ENCODE data around the gene GTF2F2.
"Not testable (repeated sequence)": the region's sequence is repeated elsewhere in the genome, so short reads cannot be mapped to it uniquely, and the experiment has no call there.

The GTF2F2 gene

DNA sequence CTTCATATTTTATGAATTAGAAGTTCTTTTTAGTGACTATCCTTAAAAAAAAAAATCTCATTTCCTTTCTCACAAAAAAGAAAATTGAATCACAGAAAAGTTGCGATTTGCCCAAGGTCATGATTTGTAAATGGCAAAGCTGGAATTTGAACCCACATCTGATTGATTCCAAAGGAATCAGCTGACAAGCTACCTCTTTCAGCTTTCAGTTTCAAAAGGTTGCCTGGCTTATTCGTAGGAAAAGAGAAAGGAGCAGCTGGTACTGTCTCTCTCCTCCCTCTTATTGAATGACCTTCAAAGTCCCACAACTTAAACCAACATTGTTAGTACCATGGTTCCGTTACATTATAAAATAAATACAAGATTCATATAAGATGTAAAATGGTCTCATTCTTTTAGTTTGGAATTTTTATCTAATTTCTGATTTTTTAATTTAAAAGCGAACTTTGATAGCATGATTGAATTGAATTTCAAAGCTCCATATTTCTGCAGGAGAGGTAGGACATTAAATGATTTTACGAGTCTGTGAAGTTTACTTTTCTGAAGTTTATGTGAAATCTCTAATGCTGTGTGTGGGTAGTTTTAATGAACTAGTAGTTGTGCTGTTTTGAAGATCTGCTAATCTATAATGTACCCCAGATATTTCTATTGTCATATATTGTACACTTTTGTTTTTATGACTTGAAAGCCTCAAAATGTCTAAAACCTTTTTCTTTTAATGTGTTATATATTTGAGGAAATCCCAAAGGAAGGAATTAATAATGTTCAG lies 99.0 kb downstream of the GTF2F2 start:
- no peak for DNase-seq

DNA sequence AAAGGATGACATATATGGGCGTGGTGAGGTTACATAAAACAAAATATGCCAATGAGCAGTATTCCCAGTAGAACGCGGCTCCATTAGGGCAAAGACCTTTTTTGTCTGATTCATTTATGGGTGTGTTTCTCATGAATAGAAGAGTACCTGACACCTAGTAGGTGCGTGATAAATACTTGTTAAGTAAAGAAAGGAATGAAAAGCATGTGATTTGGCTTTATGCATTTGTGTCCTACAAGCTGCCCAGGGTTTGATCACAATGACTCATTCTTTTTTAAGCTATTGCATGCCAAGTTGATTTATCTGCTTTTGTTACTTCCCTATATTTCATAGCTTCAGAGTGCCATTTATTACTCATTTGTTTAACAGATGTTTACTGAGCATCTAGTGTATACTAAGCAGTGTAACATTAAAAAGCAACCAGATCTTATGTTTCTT lies 99.6 kb downstream of the GTF2F2 start:
- no peak for DNase-seq

DNA sequence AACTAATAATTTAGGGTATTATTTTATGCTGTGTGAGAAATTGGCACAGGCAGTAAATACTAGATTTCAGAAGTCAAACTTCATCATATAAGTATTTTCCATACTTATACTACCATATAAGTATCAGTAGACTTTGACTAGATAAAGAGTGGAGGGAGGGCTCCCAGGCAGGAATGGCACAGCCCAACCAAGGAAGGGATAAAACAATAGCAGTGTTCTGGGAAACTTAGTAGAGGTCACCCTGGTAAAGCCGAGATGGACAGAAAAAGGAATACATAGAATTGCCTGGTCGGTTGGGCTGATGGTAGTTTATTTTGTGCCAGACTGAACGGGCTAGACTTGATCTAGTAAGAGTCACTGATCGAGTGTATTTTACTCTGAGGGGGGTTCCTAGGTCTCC lies 100.1 kb downstream of the GTF2F2 start:
- no peak for DNase-seq

DNA sequence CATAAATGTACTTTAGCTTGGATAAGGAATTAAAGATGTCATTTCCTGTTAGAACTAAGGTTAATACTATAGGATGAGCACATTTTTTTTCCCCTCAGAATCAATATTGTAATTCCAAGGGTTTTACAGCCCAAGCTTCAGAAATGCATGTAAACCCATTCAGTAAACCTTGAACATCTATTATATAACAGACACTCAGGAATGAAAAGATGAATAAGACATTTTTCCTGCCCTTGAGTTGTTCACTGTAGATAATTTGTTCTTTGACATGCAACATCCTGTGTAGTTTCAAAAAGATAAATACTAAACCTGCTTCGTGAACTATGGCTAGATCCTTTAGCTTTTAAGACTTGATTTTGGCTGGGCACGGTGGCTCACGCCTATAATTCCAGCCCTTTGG lies 102.2 kb downstream of the GTF2F2 start:
- DNase-seq: no peak

- no peak for DNase-seq
Measured at GRCh38 chr13:45222919-45223318, 102.6 kb downstream of the GTF2F2 start.

DNA sequence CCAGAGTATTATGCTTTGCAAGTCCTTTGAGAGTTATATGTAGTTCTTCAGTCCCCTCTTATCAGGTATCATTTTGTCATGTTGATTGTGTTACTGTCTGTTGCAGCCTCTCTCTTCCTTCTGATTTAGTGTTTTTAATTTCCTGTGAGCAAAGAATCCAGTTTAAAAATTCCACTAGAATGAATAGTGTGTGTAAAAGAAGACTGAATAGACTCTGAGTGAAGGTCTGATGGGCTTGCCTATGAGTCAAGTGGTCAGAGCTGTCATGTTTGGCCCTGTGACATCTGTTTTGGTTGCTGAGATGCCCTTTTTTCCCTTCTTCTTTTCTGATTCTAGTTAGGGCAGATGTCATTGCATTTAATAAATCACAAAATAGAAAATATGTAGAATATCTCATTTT lies 103.9 kb downstream of the GTF2F2 start:
- DNase-seq: no peak

DNA sequence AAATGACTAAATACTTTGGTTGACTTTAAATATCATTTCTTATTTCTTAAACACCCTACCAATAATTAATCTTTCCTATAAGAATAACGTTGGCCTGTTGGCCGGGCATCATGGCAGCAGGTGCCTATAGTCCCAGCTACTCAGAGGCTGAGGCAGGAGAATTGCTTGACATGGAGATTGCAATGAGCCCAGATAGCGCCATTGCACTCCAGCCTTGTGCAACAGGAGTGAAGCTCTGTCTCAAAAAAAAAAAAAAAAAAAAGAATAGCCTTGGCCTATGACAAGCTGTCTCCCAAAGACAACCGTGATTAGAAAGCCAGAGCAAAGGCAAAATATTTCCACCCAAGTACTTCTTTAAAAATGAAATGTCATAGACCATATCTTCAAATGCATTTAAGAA lies 105.1 kb downstream of the GTF2F2 start:
- DNase-seq: no peak

- DNase-seq: no peak
Measured at GRCh38 chr13:45226024-45226423, 105.7 kb downstream of the GTF2F2 start.

GRCh38 chr13:45228002-45228401 lies 107.7 kb downstream of the GTF2F2 start:
- no peak for DNase-seq

DNA sequence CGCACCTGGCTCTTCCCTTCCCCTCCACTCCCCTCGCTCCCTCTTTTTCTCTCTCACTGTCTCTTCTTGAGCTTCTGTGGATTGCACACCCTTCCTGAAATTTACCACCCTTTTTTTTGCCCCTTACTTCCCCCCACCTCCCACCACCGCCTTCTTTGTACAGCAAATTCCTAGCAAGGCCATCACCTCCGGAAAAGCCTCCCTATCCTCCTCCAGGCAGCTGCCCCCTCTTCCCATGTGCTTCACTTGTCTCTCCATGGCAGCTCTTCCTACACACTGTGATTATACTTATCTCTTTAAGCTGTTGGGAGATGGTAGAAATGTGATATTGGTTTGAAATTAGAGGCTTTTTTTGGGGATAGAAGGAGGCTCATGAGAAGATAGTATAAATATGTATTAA lies 108.9 kb downstream of the GTF2F2 start:
- DNase-seq: no peak

DNA sequence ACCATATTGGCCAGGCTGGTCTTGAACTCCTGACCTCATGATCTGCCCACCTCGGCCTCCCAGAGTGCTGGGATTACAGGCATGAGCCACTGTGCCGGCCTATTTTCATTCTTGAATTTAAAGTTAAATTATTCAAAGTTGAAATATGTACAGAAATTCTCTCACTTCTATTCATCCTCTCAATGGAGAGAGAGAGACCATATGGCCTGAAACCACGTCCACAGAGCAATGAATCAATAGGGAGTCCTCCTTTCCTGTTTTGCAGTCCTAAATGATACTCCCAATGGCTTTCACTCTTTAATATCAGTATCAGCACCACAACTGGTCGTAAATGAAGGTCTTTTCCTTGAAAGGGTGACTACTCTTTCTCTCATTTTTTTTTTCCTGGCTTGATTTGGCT lies 111.0 kb downstream of the GTF2F2 start:
- DNase-seq: no peak

GRCh38 chr13:45231722-45232121 lies 111.4 kb downstream of the GTF2F2 start:
- DNase-seq: no peak

GRCh38 chr13:45232591-45232990 lies 112.3 kb downstream of the GTF2F2 start:
- DNase-seq: no peak

DNA sequence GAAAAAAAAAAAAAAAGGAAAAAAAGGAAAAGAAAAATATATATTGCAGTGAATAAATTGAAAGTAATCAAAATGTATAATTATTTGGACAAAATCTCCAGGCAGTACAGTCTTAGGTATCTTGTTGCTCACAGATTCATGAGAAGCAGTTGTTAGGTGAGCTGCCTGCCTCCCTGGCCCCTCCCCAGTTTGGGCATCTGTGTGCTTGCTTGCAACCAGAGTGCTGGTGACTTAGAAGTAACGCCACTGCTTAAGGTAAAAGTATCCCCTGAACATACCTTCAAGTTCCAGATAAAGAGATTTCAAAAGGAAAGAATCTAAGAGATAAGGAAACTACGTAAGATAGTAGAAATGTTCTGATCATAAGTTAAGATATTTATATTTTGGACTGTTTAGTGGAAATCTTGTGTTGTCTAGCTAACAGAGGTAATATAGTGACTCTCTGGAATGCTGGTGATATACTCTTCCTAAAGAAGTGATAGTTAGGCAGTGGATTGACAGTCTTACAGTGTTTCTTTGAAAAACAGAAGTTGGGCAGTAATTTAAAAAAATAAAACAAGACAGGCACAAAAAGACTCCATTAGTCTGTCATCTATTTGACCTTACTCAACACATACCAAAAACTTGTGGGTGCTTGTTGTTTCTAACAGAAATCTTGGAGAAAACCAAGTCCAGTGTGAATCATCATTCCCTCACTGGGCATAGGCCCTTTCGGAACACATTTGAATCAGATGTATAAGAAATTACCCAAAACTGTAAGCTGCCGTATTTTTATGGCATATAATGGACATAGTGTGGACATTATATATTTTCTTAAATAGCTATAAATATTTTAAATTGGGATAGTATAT lies 118.9 kb downstream of the GTF2F2 start:
- no peak for DNase-seq

DNA sequence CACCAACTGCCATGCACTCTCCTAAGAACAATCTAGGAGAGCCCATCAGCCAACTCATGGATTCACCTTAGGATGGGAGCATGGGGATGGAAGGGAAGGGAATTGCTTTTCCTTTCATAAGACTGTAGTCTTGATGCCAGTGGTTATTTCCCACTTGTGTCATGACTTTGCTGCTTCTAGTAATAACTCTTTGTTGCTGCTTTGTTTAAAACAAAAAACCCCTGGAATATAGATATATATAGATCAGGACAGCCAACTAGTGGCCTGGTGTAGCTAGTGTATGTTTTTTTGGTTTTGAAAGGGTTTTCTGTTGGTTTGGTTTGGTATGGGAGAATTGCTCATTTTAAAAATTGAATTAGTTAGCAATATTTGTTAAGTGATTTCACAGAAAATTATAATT lies 119.8 kb downstream of the GTF2F2 start:
- no peak for DNase-seq

GRCh38 chr13:45242070-45242469 lies 121.8 kb downstream of the GTF2F2 start:
- no peak for DNase-seq

DNA sequence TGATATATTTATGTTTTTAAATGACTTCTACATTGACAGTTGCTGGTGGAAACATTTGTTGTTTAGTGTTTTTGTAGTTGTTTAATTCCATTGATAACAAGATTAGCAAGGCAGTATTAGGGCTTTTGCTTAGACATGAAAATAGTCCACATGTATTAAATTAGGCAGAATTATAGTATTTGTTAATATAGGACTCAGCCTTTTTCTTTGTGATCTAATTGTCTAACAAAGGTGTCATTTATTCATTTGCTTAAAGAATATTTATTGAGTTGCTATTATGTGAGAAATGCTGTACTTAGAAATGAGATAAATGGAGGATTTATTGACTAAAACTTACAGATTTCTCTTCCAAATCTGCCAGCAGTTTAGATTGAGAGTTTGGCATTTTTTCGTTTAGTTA lies 122.2 kb downstream of the GTF2F2 start:
- no peak for DNase-seq

- no peak for DNase-seq
Measured at GRCh38 chr13:45243077-45243476, 122.8 kb downstream of the GTF2F2 start.

GRCh38 chr13:45244736-45245135 lies 124.4 kb downstream of the GTF2F2 start:
- not testable (repeated sequence) for DNase-seq

DNA sequence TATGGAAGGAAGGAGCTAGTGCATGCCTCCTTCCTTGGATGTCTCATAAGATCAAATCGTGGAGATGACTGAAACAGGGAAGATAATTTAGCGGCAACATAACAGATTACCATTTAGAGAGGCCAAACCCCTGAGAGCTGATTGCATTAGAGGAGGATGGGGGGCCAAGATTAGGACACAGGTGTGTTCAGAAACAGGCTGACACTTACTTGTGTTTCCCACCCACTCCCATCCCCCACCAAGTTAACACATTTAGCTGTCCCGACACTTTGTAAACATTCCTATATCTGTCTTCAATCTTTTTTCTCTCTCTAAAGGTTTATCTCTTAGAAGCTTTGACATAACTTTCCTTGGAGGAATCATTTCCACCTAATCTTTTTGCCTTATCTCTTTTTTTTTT lies 129.4 kb downstream of the GTF2F2 start:
- no peak for DNase-seq

DNA sequence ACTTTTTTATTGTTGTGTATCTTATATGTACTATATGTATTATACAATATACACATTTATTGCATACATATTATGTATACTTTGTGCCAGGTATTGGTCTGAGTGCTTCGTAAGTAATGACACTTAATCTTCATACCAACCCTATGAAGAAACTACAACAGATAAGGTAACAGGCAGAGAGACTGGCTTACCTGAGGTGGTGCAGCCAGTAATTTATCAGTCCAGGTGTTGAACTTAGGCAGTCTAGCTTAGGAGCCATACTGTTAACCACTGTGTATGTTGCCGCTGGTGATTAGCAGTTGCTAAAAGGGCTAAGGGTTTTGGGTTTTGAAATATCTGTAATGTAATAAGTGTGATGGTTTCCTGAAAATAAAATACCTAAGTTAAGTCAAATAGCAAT lies 134.1 kb downstream of the GTF2F2 start:
- no peak for DNase-seq

DNA sequence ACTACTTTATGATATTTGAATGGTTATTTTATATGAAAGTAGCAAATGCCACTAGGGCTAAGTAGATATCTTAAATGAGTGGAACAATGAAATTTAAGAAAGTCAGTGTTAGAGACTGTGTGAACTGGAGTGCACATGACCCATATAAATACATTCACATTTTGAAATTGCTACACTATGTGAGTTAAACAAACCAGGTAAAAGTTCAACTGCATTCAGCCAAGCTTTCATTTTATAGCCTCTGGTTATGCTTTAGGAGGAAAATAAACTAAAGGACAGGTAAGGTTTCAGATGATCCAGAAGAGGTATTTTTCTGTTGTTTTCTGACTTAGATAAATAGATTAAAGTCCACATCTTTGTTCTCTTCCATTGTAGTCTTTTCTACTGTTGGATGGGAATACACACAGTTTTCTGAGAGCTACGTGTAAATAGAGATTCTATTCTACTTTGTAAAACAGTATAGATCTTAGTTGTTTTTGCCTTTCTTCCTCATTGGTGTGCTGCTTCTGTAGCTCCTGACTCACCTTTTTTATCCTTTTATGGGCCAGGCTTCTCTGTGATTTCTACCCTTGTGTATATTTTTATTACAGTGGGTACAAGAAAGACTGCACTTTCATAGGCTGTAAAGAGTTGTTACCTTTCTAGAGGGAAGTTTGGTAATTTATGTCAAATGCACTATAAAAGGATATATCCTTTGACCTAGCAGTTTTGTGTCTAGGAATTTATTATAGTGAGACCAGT lies 135.1 kb downstream of the GTF2F2 start:
- DNase-seq: no peak

GRCh38 chr13:45256254-45256653 lies 135.9 kb downstream of the GTF2F2 start:
- no peak for DNase-seq

Data from stimulated activated CD4-positive, alpha-beta T cell treated with anti-CD3 and anti-CD28 coated beads, Interleukin-1b, Interleukin-23, amount 100 ng/mL, for 48 hours (primary cell).